NB4 (cell line): ENCODE measurements around the gene ADGRG2.

Source experiments
- DNase-seq: peaks from one replicate; pipeline ENCODE4 v3.0.0; 2010; ENCODE audit warnings: low read depth
- H3K4me3 ChIP-seq: one replicate; pipeline ENCODE4 v1.5.1; 2011; ENCODE audit warnings: mild to moderate bottlenecking, low read depth, low read length, moderate library complexity
- MYC ChIP-seq: IDR thresholded peaks from 2 replicates; pipeline ENCODE4 v1.6.1; 2011; ENCODE audit warnings: low read depth, low read length
- POLR2A ChIP-seq: IDR thresholded peaks from 2 replicates; pipeline ENCODE4 v1.6.1; 2011; ENCODE audit warnings: mild to moderate bottlenecking; ENCODE audit not compliant: insufficient read length; ENCODE audit errors: extremely low read depth
- TF ChIP-seq, protein P1 (sequence below): IDR thresholded peaks from 2 replicates; pipeline ENCODE4 v1.6.1; 2011; ENCODE audit warnings: low read depth, low read length
- TF ChIP-seq, protein P2 (sequence below): IDR thresholded peaks from one replicate; pipeline ENCODE4 v1.5.1; 2012; ENCODE audit warnings: low read depth, low read length

ADGRG2 gene

DNA sequence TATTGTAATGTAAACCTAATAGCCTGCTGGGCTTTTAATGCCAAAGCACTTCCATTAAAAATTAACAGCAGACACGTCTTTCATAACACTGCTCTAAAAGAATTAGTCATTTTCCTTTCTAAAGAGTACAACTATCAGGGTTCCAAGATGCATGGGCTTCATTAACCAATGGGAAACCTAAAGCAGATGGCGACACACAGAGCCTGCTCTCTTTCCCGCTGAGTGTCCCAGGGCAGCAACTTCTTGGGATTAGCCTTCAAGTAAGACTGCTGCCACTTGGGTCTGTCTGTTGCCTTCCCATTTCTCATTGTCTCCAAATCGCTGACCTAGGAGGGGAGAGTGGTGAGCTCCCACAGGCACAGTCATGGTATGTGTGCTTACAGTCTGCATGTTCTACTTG, 124.4 kb downstream of the ADGRG2 start:
- TF ChIP-seq, protein P1, sequence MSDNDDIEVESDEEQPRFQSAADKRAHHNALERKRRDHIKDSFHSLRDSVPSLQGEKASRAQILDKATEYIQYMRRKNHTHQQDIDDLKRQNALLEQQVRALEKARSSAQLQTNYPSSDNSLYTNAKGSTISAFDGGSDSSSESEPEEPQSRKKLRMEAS = no peak
- no peak for TF ChIP-seq MYC
- TF ChIP-seq, protein P2, sequence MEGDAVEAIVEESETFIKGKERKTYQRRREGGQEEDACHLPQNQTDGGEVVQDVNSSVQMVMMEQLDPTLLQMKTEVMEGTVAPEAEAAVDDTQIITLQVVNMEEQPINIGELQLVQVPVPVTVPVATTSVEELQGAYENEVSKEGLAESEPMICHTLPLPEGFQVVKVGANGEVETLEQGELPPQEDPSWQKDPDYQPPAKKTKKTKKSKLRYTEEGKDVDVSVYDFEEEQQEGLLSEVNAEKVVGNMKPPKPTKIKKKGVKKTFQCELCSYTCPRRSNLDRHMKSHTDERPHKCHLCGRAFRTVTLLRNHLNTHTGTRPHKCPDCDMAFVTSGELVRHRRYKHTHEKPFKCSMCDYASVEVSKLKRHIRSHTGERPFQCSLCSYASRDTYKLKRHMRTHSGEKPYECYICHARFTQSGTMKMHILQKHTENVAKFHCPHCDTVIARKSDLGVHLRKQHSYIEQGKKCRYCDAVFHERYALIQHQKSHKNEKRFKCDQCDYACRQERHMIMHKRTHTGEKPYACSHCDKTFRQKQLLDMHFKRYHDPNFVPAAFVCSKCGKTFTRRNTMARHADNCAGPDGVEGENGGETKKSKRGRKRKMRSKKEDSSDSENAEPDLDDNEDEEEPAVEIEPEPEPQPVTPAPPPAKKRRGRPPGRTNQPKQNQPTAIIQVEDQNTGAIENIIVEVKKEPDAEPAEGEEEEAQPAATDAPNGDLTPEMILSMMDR = no peak
- TF ChIP-seq POLR2A = no peak
- DNase-seq = no peak
- no peak overlapping the region for H3K4me3 ChIP-seq

DNA sequence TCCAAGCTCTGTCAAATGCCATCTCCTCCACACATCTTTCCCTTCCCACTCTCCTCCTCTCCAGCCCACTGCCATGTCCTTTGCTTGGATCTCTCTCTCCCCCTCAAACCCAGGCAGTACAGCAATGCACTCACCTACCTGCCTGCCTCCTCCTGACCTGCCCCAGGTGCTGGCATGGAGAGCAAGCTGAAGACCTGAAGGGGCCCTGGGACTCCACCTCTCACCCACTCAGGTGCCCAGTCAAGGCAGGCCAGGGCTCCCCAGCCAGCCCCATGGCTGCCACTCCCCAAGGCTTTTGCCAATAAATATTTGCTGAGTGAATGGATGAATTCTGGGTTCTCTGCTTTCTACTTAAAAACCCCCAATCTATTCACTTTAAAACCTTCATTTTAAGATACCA, 125.7 kb downstream of the ADGRG2 start:
- no peak overlapping the region for H3K4me3 ChIP-seq
- TF ChIP-seq, protein P1 = no peak
- TF ChIP-seq, protein P2 = no peak
- TF ChIP-seq POLR2A (no peak), MYC (no peak)
- DNase-seq = no peak

DNA sequence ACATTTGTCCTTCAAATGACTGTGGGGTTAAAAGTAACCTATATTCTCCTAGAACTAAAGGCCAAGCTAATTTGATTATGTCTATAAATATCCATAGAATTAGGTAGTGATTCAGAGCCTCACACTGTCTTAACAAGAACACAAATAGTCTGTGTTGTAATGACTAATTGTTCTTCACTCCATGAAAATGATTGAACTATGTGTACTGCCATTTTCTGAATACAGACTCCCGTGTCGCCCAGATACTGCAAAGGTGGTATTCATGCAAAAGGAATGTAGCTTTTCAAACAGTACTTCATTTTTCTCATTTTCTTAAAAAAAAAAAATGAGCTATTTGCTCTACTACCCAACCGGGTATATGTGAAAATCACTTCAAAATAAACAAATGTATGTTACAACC, 127.0 kb downstream of the ADGRG2 start:
- H3K4me3 ChIP-seq = no peak overlapping the region
- TF ChIP-seq, protein P1 = no peak
- no peak for TF ChIP-seq MYC
- TF ChIP-seq POLR2A = no peak
- TF ChIP-seq, protein P2 = no peak
- DNase-seq = no peak

DNA sequence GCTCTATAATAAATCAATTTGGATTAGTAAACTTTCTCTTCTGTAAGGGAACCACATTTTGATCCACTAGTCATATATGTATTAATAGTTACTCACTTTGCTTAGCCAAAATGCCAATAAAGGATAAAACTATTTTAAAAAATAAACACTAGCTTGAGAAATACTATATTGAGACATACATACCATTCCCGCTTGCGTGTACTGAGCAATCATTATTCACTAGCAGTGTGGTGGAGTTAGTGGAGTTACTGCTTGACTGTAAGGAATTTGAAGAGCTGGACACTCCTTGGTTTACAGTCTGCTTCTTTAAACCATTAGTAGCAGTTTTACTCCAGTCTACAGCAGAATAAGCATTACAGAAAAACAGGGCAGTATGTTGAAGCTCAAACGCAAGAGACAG, 127.6 kb downstream of the ADGRG2 start:
- no peak overlapping the region for H3K4me3 ChIP-seq
- no peak for TF ChIP-seq POLR2A
- TF ChIP-seq, protein P2 = no peak
- TF ChIP-seq, protein P1 = no peak
- no peak for TF ChIP-seq MYC
- DNase-seq = no peak

DNA sequence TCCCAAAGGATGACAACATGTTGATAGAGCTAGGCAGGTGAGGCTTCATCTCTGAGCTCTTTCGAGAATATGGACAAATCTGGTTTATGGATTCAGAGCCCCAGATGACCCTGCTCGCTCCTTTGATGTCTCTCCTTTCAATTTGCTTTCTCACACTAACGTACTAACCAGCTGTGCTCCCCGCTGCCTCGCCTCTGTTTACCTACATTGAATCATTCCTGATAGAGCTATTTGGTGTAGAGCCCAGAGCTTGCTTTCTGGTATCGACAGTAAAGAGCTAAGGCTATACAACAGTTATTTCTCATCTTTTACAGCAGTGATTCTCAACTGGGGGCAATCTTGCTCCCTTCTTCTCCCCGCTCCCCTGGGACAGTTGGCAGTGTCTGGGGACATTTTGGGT, 129.4 kb downstream of the ADGRG2 start:
- TF ChIP-seq, protein P2 = no peak
- no peak overlapping the region for H3K4me3 ChIP-seq
- no peak for DNase-seq

DNA sequence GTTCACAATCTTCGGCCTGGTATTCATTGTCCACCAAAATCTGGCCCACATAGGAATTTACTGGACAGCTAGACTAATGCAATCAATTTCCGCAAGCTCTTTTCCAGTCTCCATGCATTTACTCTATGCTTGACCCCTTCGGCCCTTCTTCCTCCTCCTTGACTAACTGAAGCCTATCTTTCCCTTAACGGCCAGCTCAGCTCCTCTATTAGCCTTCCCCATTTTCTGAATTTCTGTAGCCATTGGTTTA, 137.2 kb downstream of the ADGRG2 start:
- no peak for DNase-seq
- TF ChIP-seq POLR2A = no peak
- TF ChIP-seq, protein P1 = no peak
- TF ChIP-seq MYC = no peak
- TF ChIP-seq, protein P2 = no peak
- peak overlapping the region; percentile 79 for H3K4me3 ChIP-seq
